NCI-H1436 treated with DMSO at 0.1 percent for 48 hours (cell line): ENCODE measurements around the gene ARF5.
A peak's percentile ranks its signal among the peaks of the same experiment; 100 is the strongest.

Source experiments
- DNase-seq: peaks from one replicate; lab custom pipeline; 2025; lab: John Stamatoyannopoulos, UW

ARF5 gene

GRCh38 chr7:127588697-127589482, 679 bp downstream of the ARF5 start:
- DNase-seq = peak; percentile 5

GRCh38 chr7:127589896-127590295, 1.7 kb downstream of the ARF5 start:
- no peak for DNase-seq

GRCh38 chr7:127591189-127591588, 3.0 kb downstream of the ARF5 start:
- DNase-seq = no peak

GRCh38 chr7:127591591-127591990, 3.4 kb downstream of the ARF5 start:
- no peak for DNase-seq

- DNase-seq = no peak
Observed at GRCh38 chr7:127592550-127592949, 4.3 kb downstream of the ARF5 start.

- DNase-seq = no peak
Observed at GRCh38 chr7:127594490-127594889, 6.3 kb downstream of the ARF5 start.

GRCh38 chr7:127595737-127596136, 7.5 kb downstream of the ARF5 start:
- DNase-seq = no peak

- no peak for DNase-seq
Observed at GRCh38 chr7:127598318-127598717, 10.1 kb downstream of the ARF5 start.

- DNase-seq = no peak
Observed at GRCh38 chr7:127600885-127601284, 12.7 kb downstream of the ARF5 start.

- no peak for DNase-seq
Observed at GRCh38 chr7:127608446-127608845, 20.2 kb downstream of the ARF5 start.

GRCh38 chr7:127609297-127609696, 21.1 kb downstream of the ARF5 start:
- no peak for DNase-seq

GRCh38 chr7:127612263-127612662, 24.1 kb downstream of the ARF5 start:
- no peak for DNase-seq

- no peak for DNase-seq
Observed at GRCh38 chr7:127616724-127617123, 28.5 kb downstream of the ARF5 start.

GRCh38 chr7:127618042-127618441, 29.8 kb downstream of the ARF5 start, which contains the start of gene PAX4:
Gene PAX4, minus strand, starts transcription at chr7:127618142. Its CDS starts 2,214 bp downstream, at chr7:127615928.
- no peak for DNase-seq

GRCh38 chr7:127618775-127619174, 30.6 kb downstream of the ARF5 start:
- no peak for DNase-seq

- no peak for DNase-seq
Observed at GRCh38 chr7:127619681-127620405, 31.6 kb downstream of the ARF5 start.

GRCh38 chr7:127620406-127621233, 32.4 kb downstream of the ARF5 start:
- no peak for DNase-seq

- DNase-seq = no peak
Observed at GRCh38 chr7:127625331-127625730, 37.1 kb downstream of the ARF5 start.

- no peak for DNase-seq
Observed at GRCh38 chr7:127628445-127628844, 40.2 kb downstream of the ARF5 start.

GRCh38 chr7:127629268-127629854, 41.1 kb downstream of the ARF5 start:
- no peak for DNase-seq

GRCh38 chr7:127632276-127632910, 44.2 kb downstream of the ARF5 start:
- no peak for DNase-seq
